K562 (cell line): Measurements from ENCODE around the gene DNAL4. TPM values are rescaled to one million over a fixed set of nuclear protein-coding genes. Genes with fewer than 3 reads are reported as not detected.

Experiments used
- ATAC-seq: fragments of 200-7000 bp; cut with Tn5 transposase; 3 replicates; pipeline ENCODE4 v1.9.1; 2020; ENCODE audit warnings: moderate library complexity
- BruUV-seq: library from RNA; stranded (reverse); fragments of 400-500 nt; replicated peaks from 2 replicates; lab custom pipeline; 2021; lab: Mats Ljungman, UMichigan
- CTCF ChIA-PET: fragments of 300-600 bp; formaldehyde crosslinking; extraction: SDS; loops from one replicate; lab custom pipeline; 2021; ENCODE audit warnings: low intra/inter-chr PET ratio; lab: Yijun Ruan, JAX
- POLR2A ChIA-PET: fragments of 300-600, 350-650 bp; sonication (Branson Sonifier 250); formaldehyde crosslinking; extraction: SDS; loops from one replicate; lab custom pipeline; 2021; ENCODE audit warnings: antibody characterized with exemption, inconsistent platforms; lab: Yijun Ruan, JAX
- DNase-seq, 4 experiments: peaks; one replicate each; pipeline versions ENCODE4 v3.0.0 to v3.0.0-alpha.2; 2011 to 2018; ENCODE audit warnings: low spot score in 3 of 4, mixed read lengths in 3 of 4; ENCODE audit errors: extremely low read depth in 1 of 4
- FAIRE-seq: peaks from 2 replicates; lab custom pipeline; 2011; peaks lifted over from hg19 to GRCh38; lab: Jason Lieb, UNC
- H2AFZ ChIP-seq: 2 replicates; pipeline ENCODE4 v1.6.0; 2011; ENCODE audit warnings: low read depth, low read length, control low read depth, inconsistent platforms
- H3K27ac ChIP-seq: fragments of 200-600 bp; 3 replicates; pipeline ENCODE4 v1.8.0; 2011; ENCODE audit warnings: low read depth, mild to moderate bottlenecking, control low read depth, inconsistent platforms, low read length, moderate library complexity, mixed read lengths; ENCODE audit errors: extremely low read depth
- H3K27me3 ChIP-seq, 2 experiments: fragments of 300-600 bp in 1 of 2; 2 replicates in 1 of 2; 3 replicates in 1 of 2; pipeline versions ENCODE4 v1.6.0 to v1.8.0; 2011; ENCODE audit warnings: inconsistent platforms in 2 of 2, low read length in 2 of 2, mild to moderate bottlenecking in 1 of 2, mixed read lengths in 1 of 2, moderate library complexity in 1 of 2; ENCODE audit not compliant: control insufficient read depth in 2 of 2, insufficient read depth in 2 of 2
- H3K36me3 ChIP-seq: fragments of 300-600 bp; 3 replicates; pipeline ENCODE4 v1.8.0; 2011; ENCODE audit warnings: mild to moderate bottlenecking, low read length, inconsistent platforms; ENCODE audit not compliant: control insufficient read depth, insufficient read depth
- H3K4me1 ChIP-seq, 2 experiments: fragments of 200-600 bp in 1 of 2; replicated peaks in 1 of 2; 2 replicates in 1 of 2; 3 replicates in 1 of 2; pipeline versions ENCODE4 v1.5.1 to v1.8.0; 2011; ENCODE audit warnings: inconsistent platforms in 2 of 2, low read length in 2 of 2, mild to moderate bottlenecking in 1 of 2, mixed read lengths in 1 of 2, moderate library complexity in 1 of 2; ENCODE audit not compliant: control insufficient read depth in 2 of 2, insufficient read depth in 2 of 2
- H3K4me2 ChIP-seq: 2 replicates; pipeline ENCODE4 v1.6.1; 2011; ENCODE audit warnings: low read length, control low read depth, inconsistent platforms, mixed read lengths; ENCODE audit not compliant: insufficient read depth
- H3K4me3 ChIP-seq: fragments of 200-600 bp; sonication (generic), shearing (Covaris generic); 2 replicates; pipeline ENCODE4 v1.5.1; 2016; ENCODE audit warnings: control low read depth, inconsistent platforms
- H3K79me2 ChIP-seq: fragments of 200-600 bp; 3 replicates; pipeline ENCODE4 v1.8.0; 2011; ENCODE audit warnings: low read length, inconsistent platforms; ENCODE audit not compliant: control insufficient read depth, insufficient read depth
- H3K9ac ChIP-seq, 2 experiments: 2 replicates each; pipeline versions ENCODE4 v1.6.0 to v1.6.1; 2011; ENCODE audit warnings: low read depth in 2 of 2, low read length in 2 of 2, control low read depth in 1 of 2, inconsistent platforms in 1 of 2, mild to moderate bottlenecking in 1 of 2, mixed read lengths in 1 of 2; ENCODE audit not compliant: insufficient read depth in 1 of 2
- H3K9me1 ChIP-seq: one replicate; pipeline ENCODE4 v1.6.0; 2011; ENCODE audit warnings: inconsistent platforms, mild to moderate bottlenecking, low read length, moderate library complexity; ENCODE audit not compliant: control insufficient read depth, insufficient read depth
- H3K9me3 ChIP-seq: replicated peaks from 2 replicates; pipeline ENCODE4 v1.5.1; 2011; ENCODE audit warnings: low read depth, low read length, inconsistent platforms; ENCODE audit not compliant: control insufficient read depth, insufficient read depth
- H4K20me1 ChIP-seq: replicated peaks from 2 replicates; pipeline ENCODE4 v1.6.1; 2011; ENCODE audit warnings: low read length, inconsistent platforms, mixed read lengths; ENCODE audit not compliant: control insufficient read depth, insufficient read depth
- CCAR2 ChIP-seq: fragments of 200-400 bp; formaldehyde crosslinking; IDR thresholded peaks from 2 replicates; pipeline ENCODE4 v1.6.1; 2017; ENCODE audit warnings: mild to moderate bottlenecking, low read depth, low read length
- CHD2 ChIP-seq: IDR thresholded peaks from 2 replicates; pipeline ENCODE4 v1.6.1; 2011; ENCODE audit warnings: low read depth, low read length
- FOS ChIP-seq: IDR thresholded peaks from 3 replicates; pipeline ENCODE4 v1.6.1; 2011; ENCODE audit not compliant: insufficient read length; ENCODE audit errors: extremely low read depth
- NR1H2 ChIP-seq: sonication (generic); formaldehyde crosslinking; IDR thresholded peaks from 2 replicates; pipeline ENCODE4 v1.4.0; 2020; ENCODE audit warnings: mild to moderate bottlenecking, missing genetic modification reagents
- PKNOX1 ChIP-seq: fragments of 450-650 bp; IDR thresholded peaks from 2 replicates; pipeline ENCODE4 v1.6.1; 2016
- RBFOX2 ChIP-seq: fragments of 200-400 bp; formaldehyde crosslinking; IDR thresholded peaks from 2 replicates; pipeline ENCODE4 v1.6.1; 2017; ENCODE audit warnings: low read depth, mild to moderate bottlenecking, low read length, moderate library complexity
- WGBS: fragments of 100-300 bp; shearing (Covaris generic); methylation state at CpG from one replicate; pipeline ENCODE4 v1.1.6; 2016; ENCODE audit warnings: low coverage, mixed read lengths; ENCODE audit not compliant: insufficient coverage; ENCODE audit errors: missing lambda C conversion rate; 5-methylcytosine and 5-hydroxymethylcytosine counted together
- in situ Hi-C: fragments of 300-500 bp; cut with MboI; formaldehyde crosslinking; loops from 4 replicates; pipeline ENCODE4 v1.15.0; 2018; ENCODE audit warnings: inconsistent platforms, mixed read lengths
- intact Hi-C: fragments of 100-400 bp; cut with micrococcal nuclease; formaldehyde crosslinking; loops from 2 replicates; pipeline ENCODE4 v1.14.2; 2022
- polyA plus RNA-seq, 8 experiments: library from polyadenylated mRNA; depleted of rRNA in 4 of 8; stranded (reverse) in 5 of 8; unstranded in 3 of 8; fragments of >200 nt; fragmentation: Nextera tagmentation in 2 of 8; fragmentation: Illumina TruSeq in 1 of 8; extraction: Ambion mirVana in 2 of 8; extraction: Trizol in 1 of 8; gene quantifications; 2 replicates each; pipeline versions ENCODE4 v1.2.1 to v1.2.3, GENCODE V29; 2011 to 2014; ENCODE audit warnings: inconsistent platforms in 1 of 8, missing spikeins in 1 of 8
- total RNA-seq, 7 experiments: library from RNA; depleted of rRNA in 6 of 7; stranded (reverse); fragments of >200 nt in 6 of 7; fragmentation: Illumina TruSeq in 2 of 7; extraction: Trizol in 2 of 7; gene quantifications; 2 replicates each; pipeline versions ENCODE4 v1.2.1 to v1.2.3, GENCODE V29; 2011 to 2021; ENCODE audit warnings: low replicate concordance in 1 of 7

Gene DNAL4
- total and polyA plus RNA-seq, 9 of the 15 experiments (the other 6 are each of a cell fraction or from before 2014, with no cell fraction given) = 0.20 to 9.4 (median 5.2) TPM

DNA sequence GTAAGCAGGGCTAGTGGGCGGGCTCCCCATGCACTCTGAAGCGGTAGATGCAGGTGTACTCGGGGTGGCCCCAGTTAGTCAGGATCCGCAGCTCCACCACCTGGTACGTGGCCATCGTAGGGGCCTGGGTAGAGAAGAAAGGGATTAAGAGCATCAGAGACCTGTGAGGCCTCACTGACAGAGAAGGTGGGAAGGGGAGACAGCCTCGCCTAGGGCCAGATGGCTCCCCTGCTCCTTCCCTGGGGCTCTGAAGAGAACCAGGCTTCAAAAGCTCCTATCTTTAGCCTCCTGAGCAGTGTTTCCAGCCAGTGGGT, 57.7 kb downstream of the DNAL4 start:
- ChIA-PET CTCF (no interaction called here), POLR2A (interaction anchor here (0.8 to 1.9 kb wide), 4 partner anchors 11 to 31 kb away, joined by 3 to 6 read pairs (median 5); no protein-coding TSS in a partner anchor)
- no peak for ATAC-seq
- Histone ChIP-seq H3K9me3 (no peaks in the 10 kb centered on the region), H3K4me1 (peaks cover 0 to 13% of the 10 kb centered on the region in 2 experiments; a peak in 2 of 5 replicates), H3K4me3 (no peak overlapping the region), H3K9me1 (no peaks in the 10 kb centered on the region), H3K4me2 (no peak overlapping the region), H3K79me2 (no peaks in the 10 kb centered on the region), H2AFZ (no peak overlapping the region), H3K36me3 (peaks cover 94% of the 10 kb centered on the region; the same call in 2 of the 3 replicates), H4K20me1 (no peaks in the 10 kb centered on the region; the same call in 1 of the 2 replicates), H3K27me3 (no peaks in the 10 kb centered on the region), H3K27ac (no peak overlapping the region), H3K9ac (no peak overlapping the region)
- WGBS = 100% methylated on average over 1 of the region's 7 CpGs
- FAIRE-seq = no peak
- in situ Hi-C loops = no loop called here
- intact Hi-C loops = no loop called here
- no peak for DNase-seq
- no TSS peak for BruUV-seq
- no peak for TF ChIP-seq CCAR2
- TF ChIP-seq FOS = no peak
- TF ChIP-seq NR1H2 (CRISPR knock-in tag) = no peak
- peak; percentile 29; the same call in 1 of the 2 replicates for TF ChIP-seq RBFOX2
- TF ChIP-seq CHD2 = no peak
- TF ChIP-seq PKNOX1 = no peak
